Tibial artery (tissue), 4 donors: Measurements from ENCODE around the gene VPS36.

Experiments
- DNase-seq, 2 donors: peaks; one replicate each; pipeline ENCODE4 v3.0.0-alpha.2; 2019
- H3K27ac ChIP-seq, 2 donors: fragments of 200-600 bp; sonication (generic) in 1 of 2; 1 replicate in 1 of 2; 2 replicates in 1 of 2; pipeline ENCODE4 v1.5.1; 2018 to 2019; ENCODE audit warnings: mild to moderate bottlenecking in 1 of 2
- H3K27me3 ChIP-seq, 2 donors: fragments of 200-600 bp; sonication (generic) in 1 of 2; one replicate each; pipeline versions ENCODE4 v1.5.1 to v1.6.0; 2016 to 2019
- H3K36me3 ChIP-seq, 3 donors: fragments of 200-600 bp; sonication (generic) in 2 of 3; one replicate each; pipeline ENCODE4 v1.5.1; 2016 to 2019; ENCODE audit warnings: mild to moderate bottlenecking in 2 of 3
- H3K4me1 ChIP-seq, 4 donors: fragments of 200-600 bp; sonication (generic) in 2 of 4; 1 replicate in 3 of 4; 2 replicates in 1 of 4; pipeline ENCODE4 v1.5.1; 2016 to 2019
- H3K4me3 ChIP-seq, 2 donors: fragments of 200-600 bp; sonication (generic) in 1 of 2; 1 replicate in 1 of 2; 2 replicates in 1 of 2; pipeline ENCODE4 v1.5.1; 2018 to 2019; ENCODE audit warnings: mild to moderate bottlenecking in 2 of 2
- H3K9me3 ChIP-seq, 3 donors: fragments of 200-600 bp; sonication (generic) in 1 of 3; one replicate each; pipeline ENCODE4 v1.5.1; 2016 to 2019
- intact Hi-C: fragments of 100-400 bp; cut with DNase I; formaldehyde crosslinking; loops from one replicate; pipeline ENCODE4 v1.15.0; 2023; ENCODE audit warnings: low total_unique reads
- TF ChIP-seq, protein P1 (sequence below), 2 experiments: fragments of 200-600 bp in 1 of 2; fragments of 450-650 bp in 1 of 2; IDR thresholded peaks; one replicate each; pipeline ENCODE4 v1.5.1; 2017 to 2019; ENCODE audit warnings: antibody characterized with exemption in 2 of 2, mild to moderate bottlenecking in 1 of 2, moderate library complexity in 1 of 2

The VPS36 gene

DNA sequence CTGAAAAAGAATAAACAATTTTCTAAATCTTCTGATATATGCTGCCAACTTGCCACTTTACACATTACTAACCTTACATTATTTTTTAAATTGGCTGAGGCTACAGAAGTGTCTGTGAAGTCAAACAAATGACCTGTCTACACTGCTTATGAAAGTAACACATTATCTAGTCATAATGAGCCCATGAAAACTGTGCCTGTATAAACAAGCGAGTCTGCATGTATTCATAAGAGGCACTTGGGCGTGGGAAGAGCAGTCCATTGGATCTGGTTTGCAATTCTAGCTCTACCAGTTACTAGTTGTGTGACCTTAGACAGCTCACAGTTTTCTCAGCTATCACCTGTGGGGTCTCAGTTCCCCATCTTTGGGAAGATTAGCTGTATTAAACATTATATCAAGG is 3.1 kb downstream of the VPS36 start:
- DNase-seq, result no peak
- intact Hi-C loops, result no loop called here
- H3K36me3 ChIP-seq, result peaks cover 0 to 6% (median under 1%) of the 10 kb centered on the region in 3 donors
- no peak overlapping the region for H3K4me3 ChIP-seq
- H3K4me1 ChIP-seq, result peaks cover 0 to 29% (median 17%) of the 10 kb centered on the region in 4 donors
- H3K9me3 ChIP-seq, result no peaks in the 10 kb centered on the region
- no peak overlapping the region for H3K27ac ChIP-seq
- no peaks in the 10 kb centered on the region for H3K27me3 ChIP-seq
- TF ChIP-seq, protein P1, sequence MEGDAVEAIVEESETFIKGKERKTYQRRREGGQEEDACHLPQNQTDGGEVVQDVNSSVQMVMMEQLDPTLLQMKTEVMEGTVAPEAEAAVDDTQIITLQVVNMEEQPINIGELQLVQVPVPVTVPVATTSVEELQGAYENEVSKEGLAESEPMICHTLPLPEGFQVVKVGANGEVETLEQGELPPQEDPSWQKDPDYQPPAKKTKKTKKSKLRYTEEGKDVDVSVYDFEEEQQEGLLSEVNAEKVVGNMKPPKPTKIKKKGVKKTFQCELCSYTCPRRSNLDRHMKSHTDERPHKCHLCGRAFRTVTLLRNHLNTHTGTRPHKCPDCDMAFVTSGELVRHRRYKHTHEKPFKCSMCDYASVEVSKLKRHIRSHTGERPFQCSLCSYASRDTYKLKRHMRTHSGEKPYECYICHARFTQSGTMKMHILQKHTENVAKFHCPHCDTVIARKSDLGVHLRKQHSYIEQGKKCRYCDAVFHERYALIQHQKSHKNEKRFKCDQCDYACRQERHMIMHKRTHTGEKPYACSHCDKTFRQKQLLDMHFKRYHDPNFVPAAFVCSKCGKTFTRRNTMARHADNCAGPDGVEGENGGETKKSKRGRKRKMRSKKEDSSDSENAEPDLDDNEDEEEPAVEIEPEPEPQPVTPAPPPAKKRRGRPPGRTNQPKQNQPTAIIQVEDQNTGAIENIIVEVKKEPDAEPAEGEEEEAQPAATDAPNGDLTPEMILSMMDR (IDR thresholded peaks at IDR 0.05), result no peak

DNA sequence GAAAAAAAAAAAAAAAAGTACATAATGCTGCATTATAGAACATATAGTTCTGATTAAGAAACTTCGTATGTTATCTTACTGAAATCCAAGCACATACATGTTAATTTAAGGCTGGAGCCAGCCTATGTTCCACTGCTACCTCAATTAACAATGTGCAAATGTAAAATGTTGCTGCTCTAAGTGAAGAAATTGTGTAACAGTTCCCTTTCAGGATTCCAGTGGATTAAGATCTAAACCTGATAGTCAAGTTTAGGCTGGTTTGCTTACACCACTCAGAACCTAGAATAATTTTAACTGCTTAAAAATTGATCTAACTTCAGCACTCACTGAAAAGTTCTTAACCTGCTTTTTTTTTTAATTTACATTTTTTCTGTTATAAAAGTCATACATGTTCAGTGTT is 4.2 kb downstream of the VPS36 start:
- Histone ChIP-seq H3K27me3 (no peaks in the 10 kb centered on the region), H3K27ac (no peak overlapping the region), H3K9me3 (no peaks in the 10 kb centered on the region), H3K36me3 (peaks cover 3 to 15% (median 11%) of the 10 kb centered on the region in 3 donors), H3K4me3 (no peak overlapping the region), H3K4me1 (peaks cover 0 to 29% (median 17%) of the 10 kb centered on the region in 4 donors)
- intact Hi-C loops, result no loop called here
- no peak for DNase-seq
- TF ChIP-seq, protein P1 (IDR thresholded peaks at IDR 0.05), result no peak

DNA sequence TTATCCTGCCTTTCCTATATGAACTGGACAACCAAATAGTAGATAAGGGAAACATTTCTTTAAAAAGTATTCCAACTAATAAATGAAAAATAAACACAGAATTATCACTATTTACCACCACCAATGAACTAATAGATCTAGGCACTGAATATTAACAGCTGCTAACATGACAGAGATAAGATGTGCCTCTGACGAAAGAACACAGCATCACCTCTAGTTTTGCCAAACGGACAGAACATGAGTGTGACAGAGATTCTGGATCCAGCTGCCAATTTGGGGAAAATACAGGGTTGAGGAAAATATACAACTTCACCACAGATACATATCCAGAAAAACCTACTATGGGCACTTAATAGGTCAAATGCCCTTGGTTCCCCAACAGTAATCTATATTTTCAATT is 18.0 kb downstream of the VPS36 start:
- H3K27ac ChIP-seq, result no peak overlapping the region
- no peaks in the 10 kb centered on the region for H3K27me3 ChIP-seq
- peaks cover 40 to 76% (median 53%) of the 10 kb centered on the region in 3 donors for H3K36me3 ChIP-seq
- TF ChIP-seq, protein P1 (IDR thresholded peaks at IDR 0.05), result no peak
- H3K4me3 ChIP-seq, result no peak overlapping the region
- intact Hi-C loops, result no loop called here
- H3K9me3 ChIP-seq, result no peaks in the 10 kb centered on the region
- no peak for DNase-seq
- H3K4me1 ChIP-seq, result no peaks in the 10 kb centered on the region

DNA sequence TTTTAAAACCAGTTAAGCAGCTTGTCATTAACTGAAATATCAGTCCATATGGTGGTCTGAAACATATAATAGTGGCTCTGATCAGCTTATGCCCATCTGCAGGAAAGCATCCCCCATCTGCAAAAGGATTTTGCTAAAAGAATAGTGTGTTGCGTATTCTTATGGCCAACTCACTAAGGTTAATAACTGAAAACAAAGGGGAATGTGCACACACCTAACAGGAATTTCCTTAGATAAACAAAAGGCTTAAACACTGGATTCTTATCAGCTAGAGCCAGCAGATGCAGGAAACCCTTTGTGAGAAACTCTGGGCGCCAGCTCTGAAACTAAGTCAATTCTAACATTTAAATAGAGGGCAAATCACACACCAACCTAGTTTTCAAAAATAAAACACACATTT is 22.1 kb downstream of the VPS36 start:
- H3K4me1 ChIP-seq, result no peaks in the 10 kb centered on the region
- no peak overlapping the region for H3K4me3 ChIP-seq
- no peak for DNase-seq
- H3K9me3 ChIP-seq, result no peaks in the 10 kb centered on the region
- intact Hi-C loops, result no loop called here
- no peak overlapping the region for H3K27ac ChIP-seq
- H3K36me3 ChIP-seq, result peaks cover 61 to 86% (median 64%) of the 10 kb centered on the region in 3 donors
- H3K27me3 ChIP-seq, result no peaks in the 10 kb centered on the region
- TF ChIP-seq, protein P1 (IDR thresholded peaks at IDR 0.05), result no peak

DNA sequence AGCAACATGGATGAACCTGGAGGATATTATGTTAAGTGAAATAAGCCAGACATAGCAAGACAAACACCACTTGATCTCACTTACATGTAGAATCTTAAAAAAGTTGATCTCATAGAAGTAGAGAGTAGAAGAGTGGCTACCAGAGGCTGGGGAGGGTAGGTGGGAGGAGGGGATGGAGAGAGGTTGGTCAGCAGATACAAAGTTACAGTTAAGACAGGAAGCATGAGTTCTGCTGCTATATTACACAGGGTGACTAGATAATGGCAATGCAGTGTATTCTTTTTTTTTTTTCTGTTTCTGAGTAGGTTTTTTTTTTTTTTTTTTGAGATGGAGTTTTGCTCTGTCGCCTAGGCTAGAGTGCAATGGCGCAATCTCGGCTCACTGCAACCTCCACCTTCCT is 29.2 kb downstream of the VPS36 start:
- intact Hi-C loops, result no loop called here
- Histone ChIP-seq H3K27me3 (no peaks in the 10 kb centered on the region), H3K4me1 (no peaks in the 10 kb centered on the region), H3K36me3 (peaks cover 64 to 90% (median 79%) of the 10 kb centered on the region in 3 donors), H3K4me3 (no peak overlapping the region), H3K9me3 (no peaks in the 10 kb centered on the region), H3K27ac (no peak overlapping the region)
- TF ChIP-seq, protein P1 (IDR thresholded peaks at IDR 0.05), result no peak
- no peak for DNase-seq

DNA sequence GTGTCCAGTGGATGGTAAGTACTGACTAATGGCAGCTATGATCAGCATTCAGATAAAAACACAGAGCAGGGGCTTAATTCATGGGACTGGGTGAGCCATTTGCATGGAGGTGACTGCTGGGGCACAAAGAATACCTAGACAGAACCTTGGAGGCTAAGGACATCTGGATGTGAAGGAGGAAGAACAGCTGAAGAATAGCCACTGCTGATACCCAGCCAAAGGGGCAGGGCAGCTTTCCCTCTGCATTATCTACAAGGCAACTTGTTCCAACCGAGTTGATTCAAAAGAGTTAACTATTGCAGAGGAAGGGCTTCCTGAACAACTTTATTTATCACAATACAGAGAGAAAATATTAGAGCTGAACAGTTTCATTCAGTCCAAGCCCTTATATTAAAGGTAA is 31.4 kb downstream of the VPS36 start:
- H3K27me3 ChIP-seq, result no peaks in the 10 kb centered on the region
- intact Hi-C loops, result no loop called here
- peaks cover 0 to 3% (median 0%) of the 10 kb centered on the region in 4 donors for H3K4me1 ChIP-seq
- H3K36me3 ChIP-seq, result peaks cover 60 to 91% (median 84%) of the 10 kb centered on the region in 3 donors
- H3K4me3 ChIP-seq, result no peak overlapping the region
- no peaks in the 10 kb centered on the region for H3K9me3 ChIP-seq
- H3K27ac ChIP-seq, result no peak overlapping the region
- TF ChIP-seq, protein P1 (IDR thresholded peaks at IDR 0.05), result no peak
- no peak for DNase-seq
